HEK293 (cell line): ENCODE results near the gene NAPB.

Experiments
- SCRT1 ChIP-seq: fragments of 450-650 bp; formaldehyde crosslinking; IDR thresholded peaks from 2 replicates; pipeline ENCODE4 v1.5.1; 2016; ENCODE audit warnings: missing biosample characterization, missing genetic modification characterization, borderline replicate concordance
- YY1 ChIP-seq: fragments of 450-650 bp; formaldehyde crosslinking; IDR thresholded peaks from 2 replicates; pipeline ENCODE4 v1.5.1; 2018; ENCODE audit warnings: missing biosample characterization, missing genetic modification characterization
- ZBTB1 ChIP-seq: fragments of 450-650 bp; formaldehyde crosslinking; IDR thresholded peaks from 2 replicates; pipeline ENCODE4 v1.5.1; 2016; ENCODE audit warnings: missing biosample characterization, missing genetic modification characterization
- ZBTB7A ChIP-seq: fragments of 450-650 bp; formaldehyde crosslinking; IDR thresholded peaks from 2 replicates; pipeline ENCODE4 v1.5.1; 2016; ENCODE audit warnings: low read depth, missing biosample characterization, missing genetic modification characterization
- ZNF174 ChIP-seq: fragments of 450-650 bp; formaldehyde crosslinking; IDR thresholded peaks from 2 replicates; pipeline ENCODE4 v1.5.0; 2017; ENCODE audit warnings: missing biosample characterization, mild to moderate bottlenecking, missing genetic modification characterization
- ZNF350 ChIP-seq: fragments of 450-650 bp; formaldehyde crosslinking; IDR thresholded peaks from 2 replicates; pipeline ENCODE4 v1.5.0; 2017; ENCODE audit warnings: missing biosample characterization, mild to moderate bottlenecking, missing genetic modification characterization
- ZNF558 ChIP-seq: fragments of 450-650 bp; formaldehyde crosslinking; IDR thresholded peaks from 2 replicates; pipeline ENCODE4 v1.5.1; 2016; ENCODE audit warnings: missing biosample characterization, missing genetic modification characterization
- ZNF629 ChIP-seq: fragments of 450-650 bp; formaldehyde crosslinking; IDR thresholded peaks from 2 replicates; pipeline ENCODE4 v1.5.1; 2017; ENCODE audit warnings: missing biosample characterization, missing genetic modification characterization
- ZNF785 ChIP-seq: fragments of 450-650 bp; formaldehyde crosslinking; IDR thresholded peaks from 2 replicates; pipeline ENCODE4 v1.5.1; 2016; ENCODE audit warnings: missing biosample characterization, missing genetic modification characterization
- TF ChIP-seq, protein P1 (sequence below): fragments of 450-650 bp; formaldehyde crosslinking; IDR thresholded peaks from 2 replicates; pipeline ENCODE4 v1.5.1; 2016; ENCODE audit warnings: missing biosample characterization, missing genetic modification characterization
- TF ChIP-seq, protein P2 (sequence below): fragments of 450-650 bp; formaldehyde crosslinking; IDR thresholded peaks from 2 replicates; pipeline ENCODE4 v1.5.1; 2016; ENCODE audit warnings: missing biosample characterization, missing genetic modification characterization, low read depth
- TF ChIP-seq, protein P3 (sequence below): fragments of 450-650 bp; formaldehyde crosslinking; IDR thresholded peaks from 2 replicates; pipeline ENCODE4 v1.5.1; 2017; ENCODE audit warnings: missing biosample characterization, mild to moderate bottlenecking, missing genetic modification characterization, moderate library complexity
- TF ChIP-seq, protein P4 (sequence below): fragments of 450-650 bp; formaldehyde crosslinking; IDR thresholded peaks from 2 replicates; pipeline ENCODE4 v1.5.1; 2016; ENCODE audit warnings: missing biosample characterization, missing genetic modification characterization

DNA sequence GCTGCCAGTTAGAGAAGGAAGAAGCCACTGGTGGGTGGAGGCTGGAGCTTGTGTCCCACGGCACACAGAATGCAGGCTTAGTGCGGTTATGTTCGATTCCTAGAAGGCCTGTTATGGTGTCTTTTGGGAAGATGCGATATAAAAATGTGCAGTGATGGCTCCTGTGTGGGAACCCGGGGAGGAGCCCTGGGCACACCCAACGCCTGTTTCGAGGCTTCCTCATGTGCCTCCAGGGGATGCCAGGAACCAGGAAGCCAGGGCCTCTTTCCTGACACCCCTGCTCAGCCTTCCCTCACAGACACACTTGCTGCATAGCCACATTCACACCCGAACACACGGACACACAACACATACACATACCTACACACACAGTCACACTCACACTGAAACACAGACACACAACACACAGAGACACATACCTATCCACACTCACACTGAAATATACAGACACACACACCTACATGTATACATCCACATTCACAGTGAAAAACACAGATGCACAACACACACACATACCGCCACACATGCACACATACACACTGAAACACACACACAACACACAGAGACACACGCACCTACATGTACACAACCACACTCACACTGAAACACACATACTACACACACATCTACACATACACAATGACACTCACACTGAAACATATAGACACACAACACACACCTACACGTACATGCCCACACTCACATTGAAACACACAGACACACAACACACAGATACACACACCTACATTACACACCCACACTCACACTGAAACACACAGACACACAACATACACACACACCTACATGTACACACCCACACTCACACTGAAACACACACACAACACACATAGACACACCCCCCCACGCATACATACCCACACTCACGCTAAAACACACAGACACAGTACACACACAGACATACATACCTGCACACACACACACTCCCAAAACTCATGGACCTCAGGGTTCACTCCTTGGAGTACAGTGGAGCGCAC, 32.6 kb upstream of the NAPB start:
- TF ChIP-seq ZBTB1 (tag by site-specific recombination): no peak
- TF ChIP-seq ZNF629: no peak
- TF ChIP-seq, protein P1, sequence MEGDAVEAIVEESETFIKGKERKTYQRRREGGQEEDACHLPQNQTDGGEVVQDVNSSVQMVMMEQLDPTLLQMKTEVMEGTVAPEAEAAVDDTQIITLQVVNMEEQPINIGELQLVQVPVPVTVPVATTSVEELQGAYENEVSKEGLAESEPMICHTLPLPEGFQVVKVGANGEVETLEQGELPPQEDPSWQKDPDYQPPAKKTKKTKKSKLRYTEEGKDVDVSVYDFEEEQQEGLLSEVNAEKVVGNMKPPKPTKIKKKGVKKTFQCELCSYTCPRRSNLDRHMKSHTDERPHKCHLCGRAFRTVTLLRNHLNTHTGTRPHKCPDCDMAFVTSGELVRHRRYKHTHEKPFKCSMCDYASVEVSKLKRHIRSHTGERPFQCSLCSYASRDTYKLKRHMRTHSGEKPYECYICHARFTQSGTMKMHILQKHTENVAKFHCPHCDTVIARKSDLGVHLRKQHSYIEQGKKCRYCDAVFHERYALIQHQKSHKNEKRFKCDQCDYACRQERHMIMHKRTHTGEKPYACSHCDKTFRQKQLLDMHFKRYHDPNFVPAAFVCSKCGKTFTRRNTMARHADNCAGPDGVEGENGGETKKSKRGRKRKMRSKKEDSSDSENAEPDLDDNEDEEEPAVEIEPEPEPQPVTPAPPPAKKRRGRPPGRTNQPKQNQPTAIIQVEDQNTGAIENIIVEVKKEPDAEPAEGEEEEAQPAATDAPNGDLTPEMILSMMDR (tag by site-specific recombination): no peak
- TF ChIP-seq ZBTB7A: no peak
- TF ChIP-seq SCRT1 (tag by site-specific recombination): no peak
- TF ChIP-seq ZNF350: no peak
- no peak for TF ChIP-seq ZNF174 (tag by site-specific recombination)
- TF ChIP-seq YY1 (tag by site-specific recombination): no peak
- no peak for TF ChIP-seq ZNF785 (tag by site-specific recombination)
- TF ChIP-seq, protein P2, sequence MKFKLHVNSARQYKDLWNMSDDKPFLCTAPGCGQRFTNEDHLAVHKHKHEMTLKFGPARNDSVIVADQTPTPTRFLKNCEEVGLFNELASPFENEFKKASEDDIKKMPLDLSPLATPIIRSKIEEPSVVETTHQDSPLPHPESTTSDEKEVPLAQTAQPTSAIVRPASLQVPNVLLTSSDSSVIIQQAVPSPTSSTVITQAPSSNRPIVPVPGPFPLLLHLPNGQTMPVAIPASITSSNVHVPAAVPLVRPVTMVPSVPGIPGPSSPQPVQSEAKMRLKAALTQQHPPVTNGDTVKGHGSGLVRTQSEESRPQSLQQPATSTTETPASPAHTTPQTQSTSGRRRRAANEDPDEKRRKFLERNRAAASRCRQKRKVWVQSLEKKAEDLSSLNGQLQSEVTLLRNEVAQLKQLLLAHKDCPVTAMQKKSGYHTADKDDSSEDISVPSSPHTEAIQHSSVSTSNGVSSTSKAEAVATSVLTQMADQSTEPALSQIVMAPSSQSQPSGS (tag by site-specific recombination): no peak
- TF ChIP-seq, protein P3, sequence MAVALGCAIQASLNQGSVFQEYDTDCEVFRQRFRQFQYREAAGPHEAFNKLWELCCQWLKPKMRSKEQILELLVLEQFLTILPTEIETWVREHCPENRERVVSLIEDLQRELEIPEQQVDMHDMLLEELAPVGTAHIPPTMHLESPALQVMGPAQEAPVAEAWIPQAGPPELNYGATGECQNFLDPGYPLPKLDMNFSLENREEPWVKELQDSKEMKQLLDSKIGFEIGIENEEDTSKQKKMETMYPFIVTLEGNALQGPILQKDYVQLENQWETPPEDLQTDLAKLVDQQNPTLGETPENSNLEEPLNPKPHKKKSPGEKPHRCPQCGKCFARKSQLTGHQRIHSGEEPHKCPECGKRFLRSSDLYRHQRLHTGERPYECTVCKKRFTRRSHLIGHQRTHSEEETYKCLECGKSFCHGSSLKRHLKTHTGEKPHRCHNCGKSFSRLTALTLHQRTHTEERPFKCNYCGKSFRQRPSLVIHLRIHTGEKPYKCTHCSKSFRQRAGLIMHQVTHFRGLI (tag by site-specific recombination): no peak
- no peak for TF ChIP-seq ZNF558
- TF ChIP-seq, protein P4, sequence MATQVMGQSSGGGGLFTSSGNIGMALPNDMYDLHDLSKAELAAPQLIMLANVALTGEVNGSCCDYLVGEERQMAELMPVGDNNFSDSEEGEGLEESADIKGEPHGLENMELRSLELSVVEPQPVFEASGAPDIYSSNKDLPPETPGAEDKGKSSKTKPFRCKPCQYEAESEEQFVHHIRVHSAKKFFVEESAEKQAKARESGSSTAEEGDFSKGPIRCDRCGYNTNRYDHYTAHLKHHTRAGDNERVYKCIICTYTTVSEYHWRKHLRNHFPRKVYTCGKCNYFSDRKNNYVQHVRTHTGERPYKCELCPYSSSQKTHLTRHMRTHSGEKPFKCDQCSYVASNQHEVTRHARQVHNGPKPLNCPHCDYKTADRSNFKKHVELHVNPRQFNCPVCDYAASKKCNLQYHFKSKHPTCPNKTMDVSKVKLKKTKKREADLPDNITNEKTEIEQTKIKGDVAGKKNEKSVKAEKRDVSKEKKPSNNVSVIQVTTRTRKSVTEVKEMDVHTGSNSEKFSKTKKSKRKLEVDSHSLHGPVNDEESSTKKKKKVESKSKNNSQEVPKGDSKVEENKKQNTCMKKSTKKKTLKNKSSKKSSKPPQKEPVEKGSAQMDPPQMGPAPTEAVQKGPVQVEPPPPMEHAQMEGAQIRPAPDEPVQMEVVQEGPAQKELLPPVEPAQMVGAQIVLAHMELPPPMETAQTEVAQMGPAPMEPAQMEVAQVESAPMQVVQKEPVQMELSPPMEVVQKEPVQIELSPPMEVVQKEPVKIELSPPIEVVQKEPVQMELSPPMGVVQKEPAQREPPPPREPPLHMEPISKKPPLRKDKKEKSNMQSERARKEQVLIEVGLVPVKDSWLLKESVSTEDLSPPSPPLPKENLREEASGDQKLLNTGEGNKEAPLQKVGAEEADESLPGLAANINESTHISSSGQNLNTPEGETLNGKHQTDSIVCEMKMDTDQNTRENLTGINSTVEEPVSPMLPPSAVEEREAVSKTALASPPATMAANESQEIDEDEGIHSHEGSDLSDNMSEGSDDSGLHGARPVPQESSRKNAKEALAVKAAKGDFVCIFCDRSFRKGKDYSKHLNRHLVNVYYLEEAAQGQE: no peak
